IMR-90 (cell line): ENCODE results near the gene HOXD9. TPM values are rescaled to one million over a fixed set of nuclear protein-coding genes. Genes with fewer than 3 reads are reported as not detected.

ENCODE experiments used
- ATAC-seq: fragments of 200-7000 bp; cut with Tn5 transposase; 2 replicates; pipeline ENCODE4 v1.9.1; 2020; ENCODE audit warnings: low read depth, mild to moderate bottlenecking, moderate library complexity
- BruUV-seq: library from RNA; stranded (reverse); fragments of 400-500 nt; replicated peaks from 2 replicates; lab custom pipeline; 2021; lab: Mats Ljungman, UMichigan
- CTCF ChIA-PET: fragments of 300-600 bp; formaldehyde crosslinking; extraction: SDS; loops from one replicate; lab custom pipeline; 2021; ENCODE audit warnings: antibody characterized with exemption; lab: Yijun Ruan, JAX
- POLR2A ChIA-PET: fragments of 300-600 bp; sonication (Branson Sonifier 250); formaldehyde crosslinking; loops from one replicate; lab custom pipeline; 2022; ENCODE audit warnings: antibody characterized with exemption; ENCODE audit not compliant: unreplicated experiment; lab: Charles Lee
- DNase-seq: peaks from one replicate; pipeline ENCODE4 v3.0.0; 2013
- H2AFZ ChIP-seq: replicated peaks from 2 replicates; pipeline ENCODE3; 2013; ENCODE audit warnings: low read length, mild to moderate bottlenecking; ENCODE audit not compliant: poor library complexity
- H2AK5ac ChIP-seq: 2 replicates; pipeline ENCODE4 v1.6.1; 2013; ENCODE audit warnings: low read depth, low read length, inconsistent platforms
- H2AK9ac ChIP-seq: replicated peaks from 2 replicates; pipeline ENCODE3; 2013; ENCODE audit warnings: mild to moderate bottlenecking, low read depth, low read length, moderate library complexity; ENCODE audit not compliant: poor library complexity
- H2BK120ac ChIP-seq: 2 replicates; pipeline ENCODE4 v1.6.1; 2013; ENCODE audit warnings: low read depth, low read length, inconsistent platforms
- H2BK15ac ChIP-seq: 3 replicates; pipeline ENCODE4 v1.6.1; 2013; ENCODE audit warnings: low read depth, low read length, inconsistent platforms
- H2BK20ac ChIP-seq: 2 replicates; pipeline ENCODE4 v1.6.1; 2013; ENCODE audit warnings: low read depth, mild to moderate bottlenecking, inconsistent platforms, low read length, moderate library complexity
- H2BK5ac ChIP-seq: 2 replicates; pipeline ENCODE4 v1.6.1; 2013; ENCODE audit warnings: mild to moderate bottlenecking, low read depth, low read length, inconsistent platforms; ENCODE audit not compliant: poor library complexity, severe bottlenecking
- H3K14ac ChIP-seq: replicated peaks from 2 replicates; pipeline ENCODE4 v1.6.1; 2013; ENCODE audit warnings: low read depth, low read length, inconsistent platforms
- H3K18ac ChIP-seq: 2 replicates; pipeline ENCODE4 v1.6.1; 2013; ENCODE audit warnings: low read depth, low read length, control low read depth
- H3K23ac ChIP-seq: 2 replicates; pipeline ENCODE4 v1.6.1; 2013; ENCODE audit warnings: low read depth, low read length, inconsistent platforms
- H3K27ac ChIP-seq: 2 replicates; pipeline ENCODE4 v1.5.1; 2013; ENCODE audit warnings: mild to moderate bottlenecking, control low read depth, low read length; ENCODE audit not compliant: insufficient read depth
- H3K27me3 ChIP-seq: 2 replicates; pipeline ENCODE4 v1.6.1; 2013; ENCODE audit warnings: low read length; ENCODE audit not compliant: control insufficient read depth, insufficient read depth
- H3K36me3 ChIP-seq: 2 replicates; pipeline ENCODE4 v1.6.1; 2013; ENCODE audit warnings: low read length, mixed read lengths; ENCODE audit not compliant: control insufficient read depth, insufficient read depth
- H3K4ac ChIP-seq: 2 replicates; pipeline ENCODE4 v1.6.1; 2013; ENCODE audit warnings: low read depth, low read length, inconsistent platforms
- H3K4me1 ChIP-seq: 2 replicates; pipeline ENCODE4 v1.6.1; 2013; ENCODE audit warnings: low read length, mixed read lengths; ENCODE audit not compliant: control insufficient read depth, insufficient read depth
- H3K4me2 ChIP-seq: 2 replicates; pipeline ENCODE4 v1.6.1; 2013; ENCODE audit warnings: low read depth, mild to moderate bottlenecking, control low read depth, low read length, moderate library complexity
- H3K4me3 ChIP-seq: 2 replicates; pipeline ENCODE4 v1.5.1; 2013; ENCODE audit warnings: low read depth, mild to moderate bottlenecking, control low read depth, low read length, moderate library complexity; ENCODE audit not compliant: insufficient read depth
- H3K56ac ChIP-seq: 2 replicates; pipeline ENCODE4 v1.6.1; 2013; ENCODE audit warnings: low read length, inconsistent platforms; ENCODE audit not compliant: insufficient read depth; ENCODE audit errors: extremely low read depth
- H3K79me1 ChIP-seq, 2 experiments: 2 replicates each; pipeline ENCODE4 v1.6.1; 2013; ENCODE audit warnings: low read length in 2 of 2, inconsistent platforms in 1 of 2, low read depth in 1 of 2
- H3K9ac ChIP-seq: 2 replicates; pipeline ENCODE4 v1.6.1; 2013; ENCODE audit warnings: low read depth, low read length, control low read depth
- H3K9me1 ChIP-seq: 2 replicates; pipeline ENCODE4 v1.6.1; 2013; ENCODE audit warnings: low read length, inconsistent platforms; ENCODE audit not compliant: insufficient read depth
- H3K9me3 ChIP-seq: 2 replicates; pipeline ENCODE4 v1.6.1; 2013; ENCODE audit warnings: low read length; ENCODE audit not compliant: control insufficient read depth, insufficient read depth
- H4K20me1 ChIP-seq: 2 replicates; pipeline ENCODE4 v1.6.1; 2013; ENCODE audit warnings: low read length, inconsistent platforms; ENCODE audit not compliant: insufficient read depth
- H4K5ac ChIP-seq: 2 replicates; pipeline ENCODE4 v1.6.1; 2013; ENCODE audit warnings: mild to moderate bottlenecking, low read depth, low read length, control low read depth
- H4K8ac ChIP-seq, 2 experiments: 2 replicates each; pipeline ENCODE4 v1.6.1; 2013; ENCODE audit warnings: low read depth in 2 of 2, low read length in 2 of 2, control low read depth in 1 of 2, inconsistent platforms in 1 of 2
- H4K91ac ChIP-seq: 2 replicates; pipeline ENCODE4 v1.6.1; 2013; ENCODE audit warnings: low read depth, low read length, inconsistent platforms; ENCODE audit not compliant: insufficient read depth
- BHLHE40 ChIP-seq: fragments of 150-350 bp; IDR thresholded peaks from 2 replicates; pipeline ENCODE4 v1.6.1; 2016; ENCODE audit warnings: mild to moderate bottlenecking, low read depth, low read length
- CEBPB ChIP-seq: IDR thresholded peaks from 2 replicates; pipeline ENCODE4 v1.6.1; 2012; ENCODE audit warnings: low read depth, low read length, improper control_type of control experiment
- CHD1 ChIP-seq: IDR thresholded peaks from 2 replicates; pipeline ENCODE4 v1.6.1; 2012; ENCODE audit warnings: low read depth, low read length, improper control_type of control experiment
- CTCF ChIP-seq: conservative IDR thresholded peaks from 2 replicates; pipeline ENCODE4 v1.5.1; 2012; ENCODE audit warnings: mild to moderate bottlenecking, low read depth, low read length, improper control_type of control experiment
- ELK1 ChIP-seq: fragments of 150-350 bp; IDR thresholded peaks from 2 replicates; pipeline ENCODE4 v1.6.1; 2016; ENCODE audit warnings: low read depth, mild to moderate bottlenecking, low read length, moderate library complexity, borderline replicate concordance
- FOS ChIP-seq: fragments of 150-350 bp; IDR thresholded peaks from 2 replicates; pipeline ENCODE4 v1.6.1; 2016; ENCODE audit warnings: low read depth, low read length
- MAFK ChIP-seq: IDR thresholded peaks from 2 replicates; pipeline ENCODE4 v1.6.1; 2012; ENCODE audit warnings: low read depth, low read length, improper control_type of control experiment
- MAZ ChIP-seq: IDR thresholded peaks from 2 replicates; pipeline ENCODE4 v1.6.1; 2012; ENCODE audit warnings: low read depth, mild to moderate bottlenecking, low read length, improper control_type of control experiment, moderate library complexity, borderline replicate concordance
- MXI1 ChIP-seq: IDR thresholded peaks from 2 replicates; pipeline ENCODE4 v1.6.1; 2012; ENCODE audit warnings: low read depth, mild to moderate bottlenecking, low read length, moderate library complexity, borderline replicate concordance
- NFE2L2 ChIP-seq: fragments of 150-350 bp; IDR thresholded peaks from 2 replicates; pipeline ENCODE4 v1.6.1; 2016; ENCODE audit warnings: low read depth, mild to moderate bottlenecking, low read length
- POLR2A ChIP-seq: IDR thresholded peaks from 2 replicates; pipeline ENCODE4 v1.6.1; 2012; ENCODE audit warnings: mild to moderate bottlenecking, low read depth, low read length
- RAD21 ChIP-seq: IDR thresholded peaks from 2 replicates; pipeline ENCODE4 v1.6.1; 2012; ENCODE audit warnings: low read length, improper control_type of control experiment
- RCOR1 ChIP-seq: IDR thresholded peaks from 2 replicates; pipeline ENCODE4 v1.6.1; 2012; ENCODE audit warnings: mild to moderate bottlenecking, low read length, improper control_type of control experiment; ENCODE audit not compliant: insufficient replicate concordance
- RFX5 ChIP-seq: IDR thresholded peaks from 2 replicates; pipeline ENCODE4 v1.8.0; 2012; ENCODE audit warnings: low read depth, mild to moderate bottlenecking, low read length, moderate library complexity
- SMC3 ChIP-seq: fragments of 150-350 bp; IDR thresholded peaks from 2 replicates; pipeline ENCODE4 v1.6.1; 2016; ENCODE audit warnings: low read depth, mild to moderate bottlenecking, antibody characterized with exemption, low read length, moderate library complexity
- WGBS, 2 experiments: methylation state at CpG; one replicate each; pipeline versions ENCODE4 v1.1.5 to v1.1.7; 2013; ENCODE audit warnings: missing lambda C conversion rate in 2 of 2; ENCODE audit not compliant: insufficient read length in 1 of 2; ENCODE audit errors: extremely low coverage in 2 of 2; 5-methylcytosine and 5-hydroxymethylcytosine counted together
- dilution Hi-C: fragments of 300-500 bp; cut with HindIII; formaldehyde crosslinking; loops from one replicate; pipeline ENCODE4 v1.14.3; 2018; ENCODE audit warnings: low sequenced_read_pairs; ENCODE audit not compliant: unreplicated experiment
- in situ Hi-C: fragments of 300-500 bp; cut with MboI; formaldehyde crosslinking; loops from 3 replicates; pipeline ENCODE4 v1.14.3; 2019; ENCODE audit warnings: low sequenced_read_pairs, inconsistent platforms, mixed read lengths
- intact Hi-C: fragments of 100-400 bp; cut with micrococcal nuclease; formaldehyde crosslinking; loops from 2 replicates; pipeline ENCODE4 v1.10.0; 2022
- polyA plus RNA-seq, 3 experiments: library from polyadenylated mRNA; depleted of rRNA; stranded (reverse); fragments of >200 nt; gene quantifications; 2 replicates each; pipeline ENCODE4 v1.2.3, GENCODE V29; 2012; ENCODE audit warnings: low replicate concordance in 1 of 3
- total RNA-seq: library from RNA; depleted of rRNA; stranded (reverse); fragments of >200 nt; gene quantifications from 2 replicates; pipeline ENCODE4 v1.2.3, GENCODE V29; 2012
- TF ChIP-seq, protein P1 (sequence below): fragments of 150-350 bp; IDR thresholded peaks from 2 replicates; pipeline ENCODE4 v1.6.1; 2017; ENCODE audit warnings: mild to moderate bottlenecking, antibody characterized with exemption, low read length, low read depth

Gene HOXD9
- total and polyA plus RNA-seq, 2 of the 4 experiments (the other 2 are of a cell fraction), result not detected

DNA sequence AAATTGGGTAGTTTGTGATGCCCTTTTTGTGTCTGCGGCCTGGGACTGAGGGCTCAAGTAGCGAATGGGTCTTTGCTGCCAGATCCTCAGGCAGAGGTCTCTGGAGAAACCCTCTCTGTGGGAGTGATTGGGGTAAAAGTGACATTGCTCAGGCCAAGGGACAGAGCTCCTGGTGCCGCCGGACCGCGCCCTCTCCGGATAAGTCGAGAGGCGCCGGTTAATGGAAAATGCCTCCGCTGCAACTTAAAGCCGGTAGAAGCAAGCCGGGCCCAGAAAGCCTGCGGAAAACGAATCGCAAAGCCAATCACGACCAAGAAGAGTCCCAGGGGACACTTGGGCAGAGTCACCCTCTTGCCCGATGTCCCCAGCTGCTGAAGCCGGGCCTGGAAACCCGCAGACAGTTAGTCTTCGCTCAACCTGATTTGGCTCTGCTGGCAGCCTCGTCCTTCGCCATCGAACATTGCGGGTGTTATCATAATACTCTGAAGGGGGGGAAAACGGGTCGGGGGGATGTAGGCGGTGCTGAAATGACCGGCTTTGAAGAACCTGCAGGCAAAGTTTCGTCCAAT lies 23.3 kb upstream of the HOXD9 start:
- no peak overlapping the region for H3K18ac ChIP-seq
- intact Hi-C loops, result loop anchor here (5.0 to 10.0 kb wide), 3 partner anchors 847 to 1394 kb away; no protein-coding TSS in a partner anchor
- no peak overlapping the region for H2BK20ac ChIP-seq
- peak overlapping the region; percentile 19 for H2AK9ac ChIP-seq
- ChIA-PET CTCF (no interaction called here), POLR2A (no interaction called here)
- H3K14ac ChIP-seq, result no peak overlapping the region
- H4K20me1 ChIP-seq, result no peaks in the 10 kb centered on the region
- H3K23ac ChIP-seq, result no peak overlapping the region
- H3K79me1 ChIP-seq, result no peaks in the 10 kb centered on the region
- DNase-seq, result no peak
- dilution Hi-C loops, result no loop called here
- H3K27me3 ChIP-seq, result peaks cover 93% of the 10 kb centered on the region
- H2BK120ac ChIP-seq, result no peak overlapping the region
- no peak overlapping the region for H3K27ac ChIP-seq
- H3K56ac ChIP-seq, result no peak overlapping the region
- H4K8ac ChIP-seq, result no peak overlapping the region
- H3K36me3 ChIP-seq, result no peaks in the 10 kb centered on the region
- no peak overlapping the region for H3K4me3 ChIP-seq
- no peak overlapping the region for H2AFZ ChIP-seq
- H3K9me3 ChIP-seq, result peaks cover 1% of the 10 kb centered on the region
- peaks cover 3% of the 10 kb centered on the region; the same call in 1 of the 2 replicates for H3K4me1 ChIP-seq
- no peak overlapping the region for H3K9ac ChIP-seq
- H2BK15ac ChIP-seq, result no peak overlapping the region
- no peak for ATAC-seq
- no peak overlapping the region for H2AK5ac ChIP-seq
- no peak overlapping the region for H3K4me2 ChIP-seq
- H4K5ac ChIP-seq, result no peak overlapping the region
- BruUV-seq, result no TSS peak
- no peak overlapping the region for H4K91ac ChIP-seq
- H3K4ac ChIP-seq, result no peak overlapping the region
- in situ Hi-C loops, result loop anchor here (10.0 to 25.0 kb wide), 4 partner anchors 414 to 1362 kb away; no protein-coding TSS in a partner anchor
- H2BK5ac ChIP-seq, result no peak overlapping the region
- 0% methylated on average over 9 of the region's 30 CpGs; no CpG with 5 or more reads in 1 of the 2 experiments for WGBS, 2 experiments
- TF ChIP-seq MAZ (no peak), RCOR1 (no peak), CEBPB (no peak), MXI1 (no peak), RAD21 (no peak), CTCF (no peak), NFE2L2 (no peak), POLR2A (no peak), FOS (no peak), BHLHE40 (no peak), MAFK (no peak), CHD1 (no peak), SMC3 (no peak), ELK1 (no peak), RFX5 (no peak)
- TF ChIP-seq, protein P1, sequence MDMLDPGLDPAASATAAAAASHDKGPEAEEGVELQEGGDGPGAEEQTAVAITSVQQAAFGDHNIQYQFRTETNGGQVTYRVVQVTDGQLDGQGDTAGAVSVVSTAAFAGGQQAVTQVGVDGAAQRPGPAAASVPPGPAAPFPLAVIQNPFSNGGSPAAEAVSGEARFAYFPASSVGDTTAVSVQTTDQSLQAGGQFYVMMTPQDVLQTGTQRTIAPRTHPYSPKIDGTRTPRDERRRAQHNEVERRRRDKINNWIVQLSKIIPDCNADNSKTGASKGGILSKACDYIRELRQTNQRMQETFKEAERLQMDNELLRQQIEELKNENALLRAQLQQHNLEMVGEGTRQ, result no peak
- H3K9me1 ChIP-seq, result no peaks in the 10 kb centered on the region
